SK-N-SH (cell line): ENCODE measurements around the gene EXOC3L1.

ENCODE experiments used
- EP300 ChIP-seq, 2 experiments: IDR thresholded peaks; 2 replicates each; pipeline versions ENCODE4 v1.4.0 to v1.6.1; 2012; ENCODE audit warnings: borderline replicate concordance in 1 of 2, low read depth in 1 of 2, low read length in 1 of 2
- GATA2 ChIP-seq: sonication (generic); formaldehyde crosslinking; IDR thresholded peaks from 2 replicates; pipeline ENCODE4 v1.5.0; 2020; ENCODE audit warnings: mild to moderate bottlenecking, missing genetic modification reagents
- POLR2AphosphoS5 ChIP-seq: IDR thresholded peaks from 2 replicates; pipeline ENCODE4 v1.6.1; 2012; ENCODE audit warnings: low read depth, low read length
- RXRA ChIP-seq: IDR thresholded peaks from 2 replicates; pipeline ENCODE4 v1.4.0; 2012; ENCODE audit warnings: low read depth, mild to moderate bottlenecking, borderline replicate concordance
- SIN3A ChIP-seq: IDR thresholded peaks from 2 replicates; pipeline ENCODE4 v1.6.1; 2012; ENCODE audit warnings: low read depth, mild to moderate bottlenecking, low read length, moderate library complexity, borderline replicate concordance
- TAF1 ChIP-seq: IDR thresholded peaks from 2 replicates; pipeline ENCODE4 v1.6.1; 2012; ENCODE audit warnings: low read depth, mild to moderate bottlenecking, low read length, moderate library complexity, borderline replicate concordance
- TF ChIP-seq, protein P1 (sequence below): IDR thresholded peaks from 2 replicates; pipeline ENCODE4 v1.4.0; 2012; ENCODE audit warnings: low read depth
- TF ChIP-seq, protein P2 (sequence below): fragments of 200-600 bp; sonication (generic); IDR thresholded peaks from 2 replicates; pipeline ENCODE4 v1.6.1; 2017; ENCODE audit warnings: antibody characterized with exemption, mild to moderate bottlenecking, moderate library complexity

DNA sequence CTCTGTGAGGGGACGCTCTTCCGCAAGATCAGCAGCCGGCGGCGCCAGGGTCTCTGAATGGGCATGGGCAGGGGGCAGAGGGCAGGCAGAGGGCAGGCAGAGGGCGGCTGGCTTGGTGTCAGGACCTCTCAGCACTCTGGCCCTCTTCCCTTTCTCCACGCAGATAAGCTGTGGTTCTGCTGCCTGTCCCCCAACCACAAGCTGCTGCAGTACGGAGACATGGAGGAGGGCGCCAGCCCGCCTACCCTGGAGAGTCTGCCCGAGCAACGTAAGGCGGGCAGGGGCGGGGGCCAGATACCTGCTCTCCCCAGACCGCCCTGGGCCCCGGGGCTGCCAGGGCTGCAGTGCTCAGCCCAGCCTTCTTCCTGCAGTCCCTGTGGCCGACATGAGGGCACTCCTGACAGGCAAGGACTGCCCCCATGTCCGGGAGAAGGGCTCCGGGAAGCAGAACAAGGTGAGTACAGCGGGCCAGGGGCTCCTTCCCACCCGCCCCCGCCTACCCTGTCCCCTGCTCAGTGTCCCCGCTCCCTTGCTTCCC is 13.1 kb upstream of the EXOC3L1 start:
- no peak for TF ChIP-seq RXRA
- TF ChIP-seq GATA2: no peak
- TF ChIP-seq, protein P1, sequence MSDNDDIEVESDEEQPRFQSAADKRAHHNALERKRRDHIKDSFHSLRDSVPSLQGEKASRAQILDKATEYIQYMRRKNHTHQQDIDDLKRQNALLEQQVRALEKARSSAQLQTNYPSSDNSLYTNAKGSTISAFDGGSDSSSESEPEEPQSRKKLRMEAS: no peak
- TF ChIP-seq POLR2AphosphoS5: no peak
- no peak for TF ChIP-seq EP300 (IDR thresholded peaks at IDR 0.05; ENCODE audit: borderline replicate concordance in 1 of 2, low read depth in 1 of 2, low read length in 1 of 2)
- no peak for TF ChIP-seq SIN3A
- TF ChIP-seq TAF1: no peak
- TF ChIP-seq, protein P2, sequence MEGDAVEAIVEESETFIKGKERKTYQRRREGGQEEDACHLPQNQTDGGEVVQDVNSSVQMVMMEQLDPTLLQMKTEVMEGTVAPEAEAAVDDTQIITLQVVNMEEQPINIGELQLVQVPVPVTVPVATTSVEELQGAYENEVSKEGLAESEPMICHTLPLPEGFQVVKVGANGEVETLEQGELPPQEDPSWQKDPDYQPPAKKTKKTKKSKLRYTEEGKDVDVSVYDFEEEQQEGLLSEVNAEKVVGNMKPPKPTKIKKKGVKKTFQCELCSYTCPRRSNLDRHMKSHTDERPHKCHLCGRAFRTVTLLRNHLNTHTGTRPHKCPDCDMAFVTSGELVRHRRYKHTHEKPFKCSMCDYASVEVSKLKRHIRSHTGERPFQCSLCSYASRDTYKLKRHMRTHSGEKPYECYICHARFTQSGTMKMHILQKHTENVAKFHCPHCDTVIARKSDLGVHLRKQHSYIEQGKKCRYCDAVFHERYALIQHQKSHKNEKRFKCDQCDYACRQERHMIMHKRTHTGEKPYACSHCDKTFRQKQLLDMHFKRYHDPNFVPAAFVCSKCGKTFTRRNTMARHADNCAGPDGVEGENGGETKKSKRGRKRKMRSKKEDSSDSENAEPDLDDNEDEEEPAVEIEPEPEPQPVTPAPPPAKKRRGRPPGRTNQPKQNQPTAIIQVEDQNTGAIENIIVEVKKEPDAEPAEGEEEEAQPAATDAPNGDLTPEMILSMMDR: no peak
